ENCODE measurements around the gene KCNK4.
A peak's percentile ranks its signal among the peaks of the same experiment; 100 is the strongest.

KCNK4 gene

GRCh38 chr11:64290352-64291261, 495 bp upstream of the KCNK4 start:
- peaks cover 24% of the 10 kb centered on the region for H3K4me1 ChIP-seq (ENCODE audit: control insufficient read depth, insufficient read depth, low read length)
- no peak overlapping the region for H3K4me3 ChIP-seq (ENCODE audit: low read length)
- no peak overlapping the region for H3K9ac ChIP-seq (ENCODE audit: low read length)
- H3K36me3 ChIP-seq (ENCODE audit: control insufficient read depth, insufficient read depth, low read length): no peaks in the 10 kb centered on the region
- peaks cover 50% of the 10 kb centered on the region for H3K27me3 ChIP-seq (ENCODE audit: control insufficient read depth, insufficient read depth, low read length)
- H3K9me3 ChIP-seq (ENCODE audit: control insufficient read depth, low read length): no peaks in the 10 kb centered on the region

GRCh38 chr11:64291752-64292459, 804 bp downstream of the KCNK4 start:
- Histone ChIP-seq H3K4me3 (ENCODE audit: low read length) (no peak overlapping the region), H3K27me3 (ENCODE audit: control insufficient read depth, insufficient read depth, low read length) (peaks cover 63% of the 10 kb centered on the region)

GRCh38 chr11:64292460-64293254, 1.6 kb downstream of the KCNK4 start:
- H3K9ac ChIP-seq (ENCODE audit: low read length): no peak overlapping the region
- H3K9me3 ChIP-seq (ENCODE audit: control insufficient read depth, low read length): no peaks in the 10 kb centered on the region
- H3K4me1 ChIP-seq (ENCODE audit: control insufficient read depth, insufficient read depth, low read length): peaks cover 16% of the 10 kb centered on the region
- no peak overlapping the region for H3K4me3 ChIP-seq (ENCODE audit: low read length)
- peaks cover 70% of the 10 kb centered on the region for H3K27me3 ChIP-seq (ENCODE audit: control insufficient read depth, insufficient read depth, low read length)
- H3K36me3 ChIP-seq (ENCODE audit: control insufficient read depth, insufficient read depth, low read length): no peaks in the 10 kb centered on the region

More at GRCh38 chr11:64291752-64292459, 804 bp downstream of the KCNK4 start:
- Histone ChIP-seq H3K9ac (ENCODE audit: low read length) (peak overlapping the region; percentile 15), H3K4me1 (ENCODE audit: control insufficient read depth, insufficient read depth, low read length) (peaks cover 16% of the 10 kb centered on the region), H3K36me3 (ENCODE audit: control insufficient read depth, insufficient read depth, low read length) (no peaks in the 10 kb centered on the region), H3K9me3 (ENCODE audit: control insufficient read depth, low read length) (no peaks in the 10 kb centered on the region)

GRCh38 chr11:64294774-64295173, 3.7 kb downstream of the KCNK4 start:
- peaks cover 91% of the 10 kb centered on the region for H3K27me3 ChIP-seq (ENCODE audit: control insufficient read depth, insufficient read depth, low read length)

GRCh38 chr11:64295760-64296159, 4.7 kb downstream of the KCNK4 start:
- no peaks in the 10 kb centered on the region for H3K9me3 ChIP-seq (ENCODE audit: control insufficient read depth, low read length)
- no peak overlapping the region for H3K4me3 ChIP-seq (ENCODE audit: low read length)
- no peaks in the 10 kb centered on the region for H3K36me3 ChIP-seq (ENCODE audit: control insufficient read depth, insufficient read depth, low read length)
- no peak overlapping the region for H3K9ac ChIP-seq (ENCODE audit: low read length)
- H3K27me3 ChIP-seq (ENCODE audit: control insufficient read depth, insufficient read depth, low read length): peaks cover 92% of the 10 kb centered on the region
- H3K4me1 ChIP-seq (ENCODE audit: control insufficient read depth, insufficient read depth, low read length): peaks cover 39% of the 10 kb centered on the region

More at GRCh38 chr11:64294774-64295173, 3.7 kb downstream of the KCNK4 start:
- H3K4me3 ChIP-seq (ENCODE audit: low read length): no peak overlapping the region
- peaks cover 29% of the 10 kb centered on the region for H3K4me1 ChIP-seq (ENCODE audit: control insufficient read depth, insufficient read depth, low read length)
- no peaks in the 10 kb centered on the region for H3K36me3 ChIP-seq (ENCODE audit: control insufficient read depth, insufficient read depth, low read length)
- H3K9ac ChIP-seq (ENCODE audit: low read length): no peak overlapping the region
- no peaks in the 10 kb centered on the region for H3K9me3 ChIP-seq (ENCODE audit: control insufficient read depth, low read length)

GRCh38 chr11:64296236-64296635, 5.1 kb downstream of the KCNK4 start:
- Histone ChIP-seq H3K36me3 (ENCODE audit: control insufficient read depth, insufficient read depth, low read length) (no peaks in the 10 kb centered on the region), H3K27me3 (ENCODE audit: control insufficient read depth, insufficient read depth, low read length) (peaks cover 90% of the 10 kb centered on the region), H3K4me1 (ENCODE audit: control insufficient read depth, insufficient read depth, low read length) (peaks cover 37% of the 10 kb centered on the region)

GRCh38 chr11:64296830-64297698, 6.0 kb downstream of the KCNK4 start:
- peaks cover 32% of the 10 kb centered on the region for H3K4me1 ChIP-seq (ENCODE audit: control insufficient read depth, insufficient read depth, low read length)
- peaks cover 82% of the 10 kb centered on the region for H3K27me3 ChIP-seq (ENCODE audit: control insufficient read depth, insufficient read depth, low read length)
- H3K36me3 ChIP-seq (ENCODE audit: control insufficient read depth, insufficient read depth, low read length): no peaks in the 10 kb centered on the region
- H3K4me3 ChIP-seq (ENCODE audit: low read length): no peak overlapping the region
- no peaks in the 10 kb centered on the region for H3K9me3 ChIP-seq (ENCODE audit: control insufficient read depth, low read length)
- no peak overlapping the region for H3K9ac ChIP-seq (ENCODE audit: low read length)

More at GRCh38 chr11:64296236-64296635, 5.1 kb downstream of the KCNK4 start:
- Histone ChIP-seq H3K9ac (ENCODE audit: low read length) (no peak overlapping the region), H3K9me3 (ENCODE audit: control insufficient read depth, low read length) (no peaks in the 10 kb centered on the region), H3K4me3 (ENCODE audit: low read length) (no peak overlapping the region)

GRCh38 chr11:64297699-64298358, 6.7 kb downstream of the KCNK4 start:
- H3K4me3 ChIP-seq (ENCODE audit: low read length): no peak overlapping the region
- no peaks in the 10 kb centered on the region for H3K36me3 ChIP-seq (ENCODE audit: control insufficient read depth, insufficient read depth, low read length)
- peaks cover 75% of the 10 kb centered on the region for H3K27me3 ChIP-seq (ENCODE audit: control insufficient read depth, insufficient read depth, low read length)
- no peak overlapping the region for H3K9ac ChIP-seq (ENCODE audit: low read length)
- H3K9me3 ChIP-seq (ENCODE audit: control insufficient read depth, low read length): no peaks in the 10 kb centered on the region
- peaks cover 24% of the 10 kb centered on the region for H3K4me1 ChIP-seq (ENCODE audit: control insufficient read depth, insufficient read depth, low read length)

GRCh38 chr11:64298966-64299846, 8.1 kb downstream of the KCNK4 start:
- peak overlapping the region; percentile 34 for H3K9ac ChIP-seq (ENCODE audit: low read length)
- no peak overlapping the region for H3K4me3 ChIP-seq (ENCODE audit: low read length)
- H3K27me3 ChIP-seq (ENCODE audit: control insufficient read depth, insufficient read depth, low read length): peaks cover 62% of the 10 kb centered on the region
- H3K4me1 ChIP-seq (ENCODE audit: control insufficient read depth, insufficient read depth, low read length): peaks cover 32% of the 10 kb centered on the region
- H3K9me3 ChIP-seq (ENCODE audit: control insufficient read depth, low read length): no peaks in the 10 kb centered on the region
- no peaks in the 10 kb centered on the region for H3K36me3 ChIP-seq (ENCODE audit: control insufficient read depth, insufficient read depth, low read length)

Measured in mucosa of stomach (tissue), 1 donor.